Keratinocyte (primary cell): ENCODE measurements around the gene CAPN14.

Experiments
- CTCF ChIP-seq, 3 experiments: IDR thresholded peaks in 1 of 3; conservative IDR thresholded peaks in 1 of 3; optimal IDR thresholded peaks in 1 of 3; 2 replicates in 2 of 3; 3 replicates in 1 of 3; pipeline versions ENCODE3 to v1.5.1; 2011; ENCODE audit warnings: low read length in 3 of 3, mild to moderate bottlenecking in 3 of 3, moderate library complexity in 2 of 3, control low read depth in 1 of 3, inconsistent platforms in 1 of 3; ENCODE audit not compliant: insufficient read depth in 2 of 3; ENCODE audit errors: extremely low read depth in 1 of 3
- EZH2 ChIP-seq: IDR thresholded peaks from one replicate; pipeline ENCODE4 v1.6.1; 2012; ENCODE audit warnings: inconsistent platforms, mild to moderate bottlenecking, low read length, moderate library complexity

DNA sequence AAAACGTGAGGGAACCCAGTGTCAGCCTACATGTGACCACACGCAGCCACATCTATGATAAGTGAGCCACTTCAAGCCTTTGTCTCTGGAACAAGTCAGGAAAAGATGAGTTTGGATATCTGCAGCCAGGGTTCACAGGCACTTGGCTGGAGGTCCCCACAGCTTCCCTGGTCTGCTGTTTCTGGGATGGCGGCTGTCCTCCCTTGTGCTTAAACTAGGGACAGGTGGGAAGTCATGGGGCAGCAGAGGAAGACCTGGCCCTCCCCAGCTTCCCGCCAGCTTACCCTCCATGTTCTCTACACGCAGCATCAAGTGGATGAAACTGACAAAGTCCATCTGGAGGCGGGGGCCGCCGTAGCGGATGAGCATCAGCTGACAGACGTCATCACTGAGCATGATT lies 40.6 kb downstream of the CAPN14 start:
- TF ChIP-seq EZH2 (no peak), CTCF (optimal IDR thresholded peaks at IDR 0.05 in 1 of 3, IDR thresholded peaks at IDR 0.05 in 1 of 3, conservative IDR thresholded peaks at IDR 0.05 in 1 of 3; ENCODE audit: extremely low read depth in 1 of 3, insufficient read depth in 2 of 3, low read length in 3 of 3) (no peak)
